Gastroesophageal sphincter (tissue), 3 donors: ENCODE data around the gene GPR179.

Experiments used
- CTCF ChIP-seq, 4 experiments: fragments of 200-600 bp in 2 of 4; fragments of 450-650 bp in 2 of 4; sonication (generic) in 1 of 4; IDR thresholded peaks; one replicate each; pipeline ENCODE4 v1.5.1; 2017 to 2019; ENCODE audit warnings: antibody characterized with exemption in 4 of 4, mild to moderate bottlenecking in 2 of 4, moderate library complexity in 2 of 4
- POLR2A ChIP-seq, 2 donors: fragments of 450-650 bp; IDR thresholded peaks; one replicate each; pipeline ENCODE4 v1.6.1; 2017; ENCODE audit warnings: antibody characterized with exemption in 2 of 2, mild to moderate bottlenecking in 2 of 2, moderate library complexity in 1 of 2

GRCh38 chr17:38317081-38317480 is 26.7 kb downstream of the GPR179 start:
- no peak for TF ChIP-seq CTCF (IDR thresholded peaks at IDR 0.05)
- no peak for TF ChIP-seq POLR2A (IDR thresholded peaks at IDR 0.05)
